Measurements from ENCODE around the gene CRIP1.

CRIP1 gene

GRCh38 chr14:105482486-105483110, 4.1 kb upstream of the CRIP1 start:
- DNase-seq: no peak

DNA sequence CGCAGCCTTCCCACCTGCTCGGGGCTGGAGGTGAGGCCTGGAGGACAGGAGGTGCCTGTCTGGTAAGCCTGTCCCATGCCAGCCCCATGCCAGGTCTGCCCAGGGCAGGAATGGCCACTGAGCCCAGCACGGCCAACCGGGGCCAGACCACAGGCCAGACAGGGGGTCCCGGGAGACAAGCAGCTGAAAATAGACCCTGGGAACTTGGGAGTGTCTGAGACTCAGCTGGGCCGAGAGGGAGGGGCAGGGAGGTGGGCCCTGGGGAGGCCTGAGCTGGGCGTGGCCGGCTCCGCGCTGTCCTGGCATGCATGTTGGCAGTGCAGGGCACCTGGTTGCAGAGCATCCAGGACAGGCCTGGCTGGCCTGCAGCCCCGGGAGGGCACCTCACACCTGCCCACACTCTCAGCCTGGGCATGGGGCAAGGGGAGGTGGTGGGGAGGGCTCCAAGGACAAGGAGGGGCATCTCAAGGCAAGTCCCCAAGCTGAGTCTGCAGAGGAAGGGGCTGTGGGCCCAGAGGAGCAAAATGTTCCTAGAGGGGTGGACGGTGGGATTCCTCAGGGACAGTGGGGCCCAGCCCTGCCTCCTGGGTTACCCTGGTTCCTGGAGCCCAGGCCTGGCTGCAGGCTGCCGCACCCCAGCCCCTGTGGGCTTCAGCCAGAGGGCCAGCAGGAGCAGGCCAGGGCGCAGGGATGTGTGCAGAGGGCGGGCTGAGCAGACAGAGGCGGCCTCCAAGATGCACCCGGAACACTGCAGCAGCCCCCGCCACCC, 3.2 kb upstream of the CRIP1 start:
- no peak for DNase-seq

DNA sequence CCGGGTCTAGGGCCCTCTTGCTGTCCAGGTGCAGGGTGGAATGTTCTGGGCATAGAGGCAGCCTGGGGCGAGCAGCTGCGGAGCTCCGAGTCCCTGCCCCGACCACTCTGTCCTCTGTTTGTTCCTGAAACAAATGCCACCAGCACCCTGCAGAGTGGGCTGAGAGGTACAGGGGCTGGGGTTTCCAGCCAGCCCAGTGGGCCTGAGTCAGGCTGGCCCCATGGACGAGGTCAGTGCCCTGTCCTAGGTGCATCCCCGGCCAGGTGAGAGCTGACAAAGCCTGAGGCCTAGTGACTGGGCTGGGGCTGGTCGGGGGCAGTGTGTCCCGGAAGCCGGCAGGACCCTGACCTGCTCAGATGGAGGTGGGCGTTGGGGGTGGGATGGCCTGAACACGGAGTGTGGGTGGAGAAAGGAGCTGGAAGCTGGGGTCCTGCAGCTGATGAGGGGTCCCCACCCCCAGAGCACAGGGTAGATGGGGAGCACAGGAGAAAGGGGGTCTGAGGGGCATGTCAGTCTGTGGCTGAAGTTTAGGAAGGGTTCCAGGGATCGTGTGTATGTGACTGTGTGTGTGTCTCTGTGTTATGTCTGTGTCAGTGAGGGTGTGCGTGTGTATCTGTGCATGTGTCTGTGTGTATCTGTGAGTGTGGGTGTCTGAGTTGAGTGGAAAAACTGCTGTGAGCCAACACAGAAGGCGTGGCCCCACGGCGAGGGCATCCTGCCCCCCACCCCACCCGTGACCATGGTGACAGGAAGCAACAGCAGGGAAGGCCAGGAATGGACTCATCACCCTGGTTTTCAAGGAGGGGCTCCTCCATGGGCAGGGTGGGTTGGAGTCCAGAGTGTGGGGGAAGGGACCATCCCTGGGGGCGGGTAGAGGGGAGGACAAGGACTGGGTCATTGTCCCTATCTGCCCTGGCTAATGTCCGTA, 2.4 kb upstream of the CRIP1 start:
- DNase-seq: no peak

DNA sequence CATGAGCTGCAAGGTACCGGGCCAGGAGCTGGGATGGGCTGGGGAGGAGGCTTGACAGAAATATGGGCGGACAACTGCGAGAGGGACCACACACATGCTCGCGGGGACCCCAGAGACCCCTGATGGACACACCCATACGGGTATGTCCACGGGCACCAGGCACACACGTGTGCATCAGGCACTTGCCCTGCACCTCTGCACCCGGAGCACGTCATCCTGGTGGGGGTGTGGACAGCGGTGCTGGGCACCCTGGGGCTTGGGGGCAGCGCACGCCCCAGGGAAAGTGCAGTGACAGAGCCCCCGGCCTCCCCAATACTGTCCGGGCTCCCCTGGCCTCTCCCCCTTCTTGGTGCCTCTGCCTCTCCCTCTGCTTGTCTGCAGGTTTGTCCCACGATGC, 1.7 kb upstream of the CRIP1 start:
- no peak for DNase-seq

DNA sequence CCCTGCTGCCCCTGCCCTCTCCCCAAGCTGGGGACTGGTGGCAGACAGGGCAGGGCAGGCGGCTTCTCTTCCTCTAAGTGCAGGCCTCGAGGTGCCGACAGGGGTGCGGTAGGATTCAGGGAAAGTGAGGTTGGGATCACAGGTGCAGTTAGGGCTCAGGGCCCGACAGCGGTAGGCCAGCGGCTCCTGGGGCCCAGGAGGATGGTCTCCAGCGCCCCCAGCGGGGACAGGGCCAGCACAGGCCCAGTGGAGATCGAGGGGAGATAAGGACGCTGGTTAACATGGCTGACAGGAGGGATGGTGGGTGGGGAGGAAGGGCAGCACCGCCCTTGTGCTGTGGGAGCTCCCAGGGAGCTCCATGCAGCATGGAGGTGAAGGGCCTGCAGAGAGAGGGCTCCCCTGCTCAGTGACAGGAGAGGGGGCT, 935 bp upstream of the CRIP1 start:
- DNase-seq: peak in 3 of 4 experiments; percentile 28 to 52 (median 32)

DNA sequence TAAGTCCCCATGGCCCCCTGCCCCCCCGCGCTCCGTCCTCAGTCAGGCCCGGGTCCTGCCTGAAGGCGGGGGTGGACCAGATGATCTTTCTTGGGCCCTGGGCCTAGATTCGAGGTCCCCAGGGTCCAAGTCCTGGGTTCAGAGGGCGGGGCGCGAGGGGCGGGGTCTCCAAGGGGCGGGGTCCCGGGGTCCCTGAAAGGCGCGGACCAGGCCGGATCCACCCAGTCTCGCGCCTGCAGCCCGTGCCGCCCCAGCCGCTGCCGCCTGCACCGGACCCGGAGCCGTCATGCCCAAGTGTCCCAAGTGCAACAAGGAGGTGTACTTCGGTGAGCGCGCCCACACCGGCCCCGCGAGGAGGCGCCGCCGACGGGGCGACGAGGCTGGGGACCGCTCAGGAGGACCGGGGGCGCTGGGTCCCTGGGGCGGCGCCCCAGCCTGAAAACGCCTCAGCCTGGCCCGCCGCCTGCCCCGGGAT, 325 bp downstream of the CRIP1 start:
- peak in 2 of 4 experiments; percentile 15 to 29 for DNase-seq

DNA sequence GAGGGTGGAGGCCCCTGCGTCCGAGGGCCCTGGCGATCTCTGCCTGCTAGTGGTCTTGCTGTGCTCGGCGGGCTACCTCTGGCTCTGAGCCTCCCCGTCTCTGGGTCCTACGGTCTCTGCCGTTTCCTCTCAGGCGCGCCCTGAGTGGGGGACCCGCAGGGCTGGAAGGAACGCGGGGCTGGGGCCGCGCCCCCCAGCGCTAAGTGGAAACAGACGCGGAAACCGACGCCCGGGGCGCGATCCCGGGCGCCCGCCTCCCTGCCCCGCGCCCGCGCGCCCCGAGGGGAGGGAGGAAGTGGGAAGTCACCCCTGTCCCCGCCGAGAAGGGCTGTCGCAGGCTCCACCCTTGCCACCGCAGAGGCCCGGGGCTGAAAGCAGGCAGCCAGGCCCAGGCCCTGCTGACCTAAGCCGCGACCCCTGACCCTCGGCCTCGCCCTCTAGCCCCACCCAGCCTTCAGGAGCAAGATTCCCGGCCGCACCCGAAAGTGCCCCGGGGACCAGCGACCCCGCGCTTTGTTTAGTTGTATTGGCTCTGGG, 831 bp downstream of the CRIP1 start:
- DNase-seq: peak; percentile 58 to 89 (median 78)

- no peak for DNase-seq
These were observed 1.5 kb downstream of the CRIP1 start for GRCh38 chr14:105487986-105488777.

DNA sequence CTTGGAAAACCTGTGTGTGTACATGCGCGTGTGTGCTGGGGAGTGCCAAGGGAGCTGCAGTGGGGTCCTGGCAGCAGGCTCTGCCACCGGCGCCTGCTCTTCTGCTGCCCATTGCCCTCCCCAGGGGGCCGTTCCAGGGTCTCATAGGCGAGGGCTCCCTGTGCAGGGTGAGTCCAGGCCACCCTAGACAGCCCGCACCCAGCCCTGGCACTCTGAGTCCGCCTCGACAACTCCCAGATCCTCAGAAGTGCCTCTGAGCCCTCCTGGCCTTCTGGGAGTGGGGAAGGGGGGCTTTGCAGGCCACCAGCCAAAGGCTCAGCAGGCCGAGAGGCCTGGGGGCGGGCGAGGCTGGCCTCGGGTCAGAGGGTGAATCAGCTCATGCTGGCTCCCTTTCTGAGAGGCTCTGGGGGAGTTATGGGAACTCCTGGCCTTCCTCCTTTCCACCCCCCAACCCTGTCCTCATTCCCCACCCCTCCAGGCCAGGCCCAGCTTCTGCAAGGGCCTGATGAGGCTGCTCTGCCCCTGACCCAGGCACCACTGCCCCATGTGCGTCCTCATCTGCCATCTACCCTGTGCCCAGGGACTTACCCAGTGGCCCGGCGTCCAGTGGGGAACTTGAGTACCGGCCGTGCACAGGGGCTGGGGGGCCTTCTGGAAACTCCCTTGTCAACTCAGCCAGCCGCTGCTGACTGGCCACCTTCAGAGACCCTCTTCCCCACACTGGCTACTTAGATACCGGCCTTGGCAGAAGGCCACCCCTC, 2.3 kb downstream of the CRIP1 start:
- DNase-seq: peak; percentile 32 to 63 (median 53)

GRCh38 chr14:105489542-105490266, 3.0 kb downstream of the CRIP1 start:
- peak; percentile 70 to 85 (median 80) for DNase-seq

- DNase-seq: no peak
These were observed 3.5 kb downstream of the CRIP1 start for GRCh38 chr14:105490267-105490571.

GRCh38 chr14:105490572-105491365, 4.1 kb downstream of the CRIP1 start, which contains the start of gene TEDC1:
TSS of gene TEDC1 (plus strand) at chr14:105491246. CDS start at chr14:105491376, 130 bp downstream.
- DNase-seq: peak; percentile 99 to 100 (median 100)

DNA sequence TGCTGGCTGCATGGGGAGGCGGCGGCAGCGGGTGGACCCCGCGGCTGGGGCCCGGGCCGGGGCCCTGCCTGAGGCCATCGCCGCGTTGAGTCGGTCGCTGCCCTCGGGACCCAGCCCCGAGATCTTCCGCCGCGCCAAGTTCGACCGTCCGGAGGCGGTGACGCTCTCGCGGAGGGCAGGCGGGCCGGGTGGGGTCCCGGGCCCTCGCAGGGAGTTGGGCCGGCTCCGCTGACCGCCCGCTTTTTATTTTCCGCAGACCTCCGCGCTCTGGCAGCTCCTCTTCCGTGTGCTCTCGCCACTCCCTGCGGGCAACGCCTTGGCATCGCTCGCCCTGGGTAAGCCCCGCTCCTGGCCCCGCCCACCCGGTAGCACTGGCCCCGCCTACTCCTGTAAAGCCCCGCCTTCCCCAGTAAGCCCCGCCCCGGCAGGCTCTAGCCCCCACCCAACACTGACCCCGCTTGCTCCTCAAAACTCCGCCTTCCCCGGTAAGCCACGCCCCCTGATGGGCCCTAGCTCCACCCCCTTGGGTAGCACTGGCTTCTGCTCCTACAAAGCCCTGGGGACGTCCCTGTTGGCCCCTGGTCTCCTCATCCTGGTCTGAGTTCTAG, 4.8 kb downstream of the CRIP1 start:
- peak; percentile 81 to 89 (median 86) for DNase-seq

DNA sequence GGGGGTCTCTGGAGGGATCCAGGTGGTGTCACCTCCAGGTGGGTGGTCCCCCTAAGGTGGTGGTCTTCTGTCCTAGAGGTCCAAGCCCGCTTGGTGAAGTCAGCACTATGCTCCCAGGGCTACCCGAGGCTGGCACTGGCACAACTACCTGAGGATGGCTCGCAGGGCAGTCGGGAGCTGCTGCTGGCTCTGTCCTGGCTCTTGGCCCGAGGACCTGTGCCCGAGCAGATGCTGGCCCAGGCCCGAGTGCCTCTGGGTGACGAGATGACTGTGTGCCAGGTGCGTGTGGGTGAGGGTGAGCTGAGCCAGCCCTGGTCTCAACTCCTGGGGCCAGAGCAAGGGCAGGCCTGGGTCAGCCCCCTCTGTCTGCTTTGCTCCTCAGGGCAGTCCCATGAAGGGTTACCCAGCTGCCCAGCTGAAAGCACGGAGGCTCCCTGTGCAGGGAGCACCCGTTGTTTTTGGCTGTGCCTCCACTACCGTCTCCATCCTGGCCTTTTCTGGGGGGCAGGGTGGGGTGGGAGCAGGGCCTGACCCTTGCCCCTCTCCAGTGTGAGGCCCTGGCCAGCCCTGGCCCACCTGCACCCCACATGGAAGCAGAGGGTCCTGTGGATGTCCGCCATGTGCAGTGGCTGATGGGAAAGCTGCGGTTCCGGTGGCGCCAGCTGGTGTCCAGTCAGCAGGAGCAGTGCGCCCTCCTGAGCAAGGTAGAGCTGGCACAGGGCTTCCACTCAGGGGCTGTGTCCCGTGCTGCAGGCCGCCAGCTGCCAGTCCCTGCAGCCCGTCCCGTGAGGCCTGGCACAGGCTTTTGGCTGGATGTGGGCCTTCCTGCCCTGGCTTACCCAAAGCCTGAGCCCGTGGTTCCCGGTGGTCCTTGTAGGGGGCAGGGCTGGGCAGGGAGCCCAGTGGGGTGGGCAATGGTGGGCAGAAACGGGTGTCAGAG, 5.6 kb downstream of the CRIP1 start:
- DNase-seq: peak in 1 of 4 experiments; percentile 1

DNA sequence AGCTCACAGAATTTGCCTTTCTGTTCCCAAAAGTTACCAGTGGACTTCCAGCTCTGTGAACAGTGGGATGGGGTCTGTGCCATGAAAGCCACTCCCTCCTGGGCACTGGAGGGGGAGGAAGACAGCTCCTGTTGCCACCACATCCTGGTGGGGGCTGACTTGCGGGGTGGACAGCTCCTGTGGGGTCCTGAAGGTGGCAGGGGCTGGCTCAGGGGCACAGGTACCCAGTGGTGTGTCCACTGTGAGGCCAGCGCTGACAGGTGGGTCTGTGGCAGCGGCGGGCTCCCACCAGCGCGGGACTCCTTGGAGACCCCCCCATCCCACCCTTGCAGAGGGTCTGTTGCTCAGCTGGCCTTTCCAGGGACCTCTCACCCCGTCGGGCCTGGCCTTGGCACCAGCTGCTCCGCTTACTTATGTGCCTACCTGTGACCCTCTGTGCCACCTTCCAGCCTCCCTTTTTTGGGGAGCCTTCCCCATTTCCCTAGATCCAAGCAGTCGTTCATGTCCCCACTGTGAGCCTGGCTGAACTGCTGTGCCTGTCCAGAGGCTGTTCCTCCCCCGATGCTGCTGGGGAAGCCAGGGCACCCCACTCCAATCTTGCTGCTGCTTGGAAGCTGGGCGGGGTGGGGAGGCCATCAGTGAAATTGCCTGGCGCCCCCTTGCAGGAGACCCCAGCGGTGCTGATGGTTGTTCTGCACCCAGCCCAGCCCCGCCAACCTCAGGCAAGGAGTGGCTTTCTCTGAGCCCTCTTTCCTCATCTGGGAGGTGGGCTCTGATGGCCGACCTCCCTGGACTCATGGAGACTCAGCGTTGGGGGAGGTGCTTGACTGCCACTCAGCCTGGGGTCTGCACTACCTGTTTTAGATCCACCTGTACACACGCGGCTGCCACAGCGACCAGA, 6.5 kb downstream of the CRIP1 start:
- no peak for DNase-seq

DNA sequence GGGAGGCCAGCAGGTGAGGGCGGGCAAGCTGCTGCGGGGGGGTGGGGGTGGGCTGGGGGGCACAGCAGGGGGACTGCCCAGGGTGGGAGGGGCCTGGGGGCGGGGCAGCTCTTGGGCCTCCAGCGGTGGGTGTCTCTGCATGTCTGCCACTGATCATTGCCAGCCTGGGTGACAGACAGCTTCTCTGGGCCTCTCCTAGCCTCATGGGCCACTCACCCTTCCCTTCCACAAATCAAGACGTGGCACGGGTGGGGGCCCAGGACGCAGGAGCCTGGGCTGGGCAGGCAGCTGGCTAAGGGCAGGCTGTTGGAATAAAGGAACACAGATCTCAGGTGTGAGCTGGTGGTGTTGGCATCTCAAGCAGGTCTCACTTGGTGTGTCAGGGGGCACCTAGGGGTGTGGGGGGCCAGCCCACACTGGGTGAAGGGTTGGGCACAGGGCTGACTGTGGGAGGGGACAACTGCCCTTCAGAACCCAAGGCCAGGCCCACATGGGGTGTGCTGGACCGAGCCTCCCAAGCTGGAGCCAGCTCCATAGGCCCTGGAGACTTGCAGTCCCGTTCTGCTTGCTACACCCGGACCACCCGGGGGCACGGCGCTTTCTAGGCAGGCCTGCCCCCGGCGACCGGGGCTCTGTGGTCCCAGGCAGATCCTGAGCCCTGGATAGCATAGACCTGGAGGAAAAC, 7.4 kb downstream of the CRIP1 start:
- no peak for DNase-seq

All from suppressor macrophage (primary cell).